Gastroesophageal sphincter (tissue), 3 donors: ENCODE data around the gene ABCC2.

ENCODE experiments used
- CTCF ChIP-seq, 4 experiments: fragments of 200-600 bp in 2 of 4; fragments of 450-650 bp in 2 of 4; sonication (generic) in 1 of 4; IDR thresholded peaks; one replicate each; pipeline ENCODE4 v1.5.1; 2017 to 2019; ENCODE audit warnings: antibody characterized with exemption in 4 of 4, mild to moderate bottlenecking in 2 of 4, moderate library complexity in 2 of 4
- EP300 ChIP-seq: sonication (generic); formaldehyde crosslinking; IDR thresholded peaks from one replicate; pipeline ENCODE4 v1.6.1; 2017; ENCODE audit warnings: antibody characterized with exemption, mild to moderate bottlenecking
- POLR2A ChIP-seq, 2 donors: fragments of 450-650 bp; IDR thresholded peaks; one replicate each; pipeline ENCODE4 v1.6.1; 2017; ENCODE audit warnings: antibody characterized with exemption in 2 of 2, mild to moderate bottlenecking in 2 of 2, moderate library complexity in 1 of 2
- POLR2AphosphoS5 ChIP-seq: sonication (generic); formaldehyde crosslinking; IDR thresholded peaks from one replicate; pipeline ENCODE4 v1.6.1; 2017; ENCODE audit warnings: antibody characterized with exemption

GRCh38 chr10:99781734-99782429 is 558 bp upstream of the ABCC2 start:
- no peak for TF ChIP-seq CTCF (IDR thresholded peaks at IDR 0.05)
- no peak for TF ChIP-seq POLR2A (IDR thresholded peaks at IDR 0.05)
- TF ChIP-seq POLR2AphosphoS5 = no peak
- TF ChIP-seq EP300 = no peak
